ENCODE data around the gene PDZRN3. TPM values are rescaled to one million over a fixed set of nuclear protein-coding genes. Genes with fewer than 3 reads are reported as not detected.

Gene PDZRN3
- total RNA-seq, 1 experiment from 2014 or later = 5.9 TPM

- Histone ChIP-seq H3T11ph (ENCODE audit: low read length) (no peak overlapping the region), H3K14ac (ENCODE audit: insufficient read depth, low read length) (no peak overlapping the region), H2AFZ (ENCODE audit: low read length) (no peak overlapping the region), H3K4ac (ENCODE audit: low read depth, low read length) (no peak overlapping the region), H3K23ac (ENCODE audit: insufficient read length, low read depth, low read length) (no peak overlapping the region), H4K5ac (ENCODE audit: insufficient read length, low read depth, low read length) (no peak overlapping the region), H3K23me2 (ENCODE audit: insufficient read length, low read depth, low read length, poor library complexity, severe bottlenecking) (no peaks in the 10 kb centered on the region), H3K4me1 (ENCODE audit: insufficient read depth, low read length) (peaks cover 2% of the 10 kb centered on the region), H3K79me1 (ENCODE audit: insufficient read depth, low read depth, low read length, poor library complexity, severe bottlenecking) (no peaks in the 10 kb centered on the region), H2BK15ac (ENCODE audit: low read depth, low read length) (no peak overlapping the region), H2BK20ac (ENCODE audit: low read depth, low read length, poor library complexity, severe bottlenecking) (no peak overlapping the region), H3K27ac (ENCODE audit: insufficient read length, low read depth, low read length) (no peak overlapping the region), H3K9me3 (ENCODE audit: control insufficient read depth, low read depth, low read length) (no peaks in the 10 kb centered on the region), H3K79me2 (ENCODE audit: insufficient read depth, low read length) (no peaks in the 10 kb centered on the region), H2BK12ac (ENCODE audit: insufficient read length, low read depth, low read length) (no peak overlapping the region), H2BK120ac (ENCODE audit: low read depth, low read length, poor library complexity, severe bottlenecking) (no peak overlapping the region), H3K56ac (ENCODE audit: insufficient read length, low read depth, low read length) (no peak overlapping the region), H2BK5ac (ENCODE audit: insufficient read length, low read length) (no peak overlapping the region), H4K20me1 (ENCODE audit: control insufficient read depth, insufficient read depth, insufficient read length) (no peaks in the 10 kb centered on the region), H2AK5ac (ENCODE audit: insufficient read length, low read length) (no peak overlapping the region), H4K91ac (ENCODE audit: insufficient read length, low read depth, low read length) (no peak overlapping the region), H3K27me3 (ENCODE audit: insufficient read depth, low read length) (no peaks in the 10 kb centered on the region), H3K4me2 (ENCODE audit: insufficient read depth, insufficient read length, low read length) (no peak overlapping the region), H3K9ac (ENCODE audit: extremely low read depth, insufficient read length, low read length) (no peak overlapping the region), H4K8ac (replicated peaks; ENCODE audit: insufficient read length, low read depth, low read length) (no peak overlapping the region), H3K18ac (ENCODE audit: insufficient read length, low read depth, low read length) (no peak overlapping the region)
- peaks cover 24 to 28% of the 10 kb centered on the region in 2 experiments for H3K4me1 Mint-ChIP-seq
- no peak overlapping the region; a peak in 1 of 7 replicates for H3K27ac Mint-ChIP-seq
- no peak overlapping the region for H3K4me3 Mint-ChIP-seq
- TF ChIP-seq, protein P1, sequence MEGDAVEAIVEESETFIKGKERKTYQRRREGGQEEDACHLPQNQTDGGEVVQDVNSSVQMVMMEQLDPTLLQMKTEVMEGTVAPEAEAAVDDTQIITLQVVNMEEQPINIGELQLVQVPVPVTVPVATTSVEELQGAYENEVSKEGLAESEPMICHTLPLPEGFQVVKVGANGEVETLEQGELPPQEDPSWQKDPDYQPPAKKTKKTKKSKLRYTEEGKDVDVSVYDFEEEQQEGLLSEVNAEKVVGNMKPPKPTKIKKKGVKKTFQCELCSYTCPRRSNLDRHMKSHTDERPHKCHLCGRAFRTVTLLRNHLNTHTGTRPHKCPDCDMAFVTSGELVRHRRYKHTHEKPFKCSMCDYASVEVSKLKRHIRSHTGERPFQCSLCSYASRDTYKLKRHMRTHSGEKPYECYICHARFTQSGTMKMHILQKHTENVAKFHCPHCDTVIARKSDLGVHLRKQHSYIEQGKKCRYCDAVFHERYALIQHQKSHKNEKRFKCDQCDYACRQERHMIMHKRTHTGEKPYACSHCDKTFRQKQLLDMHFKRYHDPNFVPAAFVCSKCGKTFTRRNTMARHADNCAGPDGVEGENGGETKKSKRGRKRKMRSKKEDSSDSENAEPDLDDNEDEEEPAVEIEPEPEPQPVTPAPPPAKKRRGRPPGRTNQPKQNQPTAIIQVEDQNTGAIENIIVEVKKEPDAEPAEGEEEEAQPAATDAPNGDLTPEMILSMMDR (conservative IDR thresholded peaks at IDR 0.05) = no peak
- DNase-seq = no peak
- H3K27me3 Mint-ChIP-seq (ENCODE audit: low read depth) = no peaks in the 10 kb centered on the region
- H3K9me3 Mint-ChIP-seq = peaks cover 0 to 6% of the 10 kb centered on the region in 2 experiments; a peak in 1 of 5 replicates
- H3K36me3 Mint-ChIP-seq (ENCODE audit: insufficient read depth in 1 of 3, low read depth in 3 of 3) = peaks cover 0 to 5% (median 0%) of the 10 kb centered on the region in 3 experiments; a peak in 2 of 7 replicates
- no CpG with 5 or more reads among the region's 8 CpGs for WGBS (ENCODE audit: extremely low coverage, insufficient read length, low lambda C conversion rate)
Measured at GRCh38 chr3:73471986-73472787, 152.6 kb downstream of the PDZRN3 start.

Measured in H9 (cell line).